Stimulated activated CD4-positive, alpha-beta T cell treated with anti-CD3 and anti-CD28 coated beads, TNF-alpha, amount 100 ng/mL, for 48 hours (primary cell): ENCODE data around the gene SFTPA1.
"Not testable (repeated sequence)": the region's sequence is repeated elsewhere in the genome, so short reads cannot be mapped to it uniquely, and the experiment has no call there.

Experiments used
- DNase-seq, 3 donors: peaks; one replicate each; pipeline ENCODE4 v3.0.0-alpha.2; 2020; ENCODE audit warnings: low read depth in 3 of 3

Gene SFTPA1

GRCh38 chr10:79610601-79611191 lies at the start of gene SFTPA1:
SFTPA1 (plus strand) TSS chr10:79610939; CDS start chr10:79611826, 887 bp downstream.
- no peak for DNase-seq

GRCh38 chr10:79561257-79561656 lies 49.5 kb upstream of the SFTPA1 start:
- no peak for DNase-seq

GRCh38 chr10:79562135-79562756 lies 48.5 kb upstream of the SFTPA1 start:
- DNase-seq = peak; percentile 42 to 52 (median 48)

- DNase-seq = no peak
Observed at GRCh38 chr10:79563426-79563825, 47.3 kb upstream of the SFTPA1 start.

GRCh38 chr10:79570624-79571023 lies 40.1 kb upstream of the SFTPA1 start:
- not testable (repeated sequence) for DNase-seq

- DNase-seq = no peak
Observed at GRCh38 chr10:79579361-79579760, 31.4 kb upstream of the SFTPA1 start.

GRCh38 chr10:79581044-79581443 lies 29.7 kb upstream of the SFTPA1 start:
- no peak for DNase-seq

- no peak for DNase-seq
Observed at GRCh38 chr10:79582096-79582495, 28.6 kb upstream of the SFTPA1 start.

GRCh38 chr10:79582954-79583353 lies 27.8 kb upstream of the SFTPA1 start:
- not testable (repeated sequence) for DNase-seq

GRCh38 chr10:79583488-79584024 lies 27.2 kb upstream of the SFTPA1 start:
- no peak for DNase-seq

- DNase-seq = no peak
Observed at GRCh38 chr10:79585870-79586527, 24.7 kb upstream of the SFTPA1 start.

- DNase-seq = no peak
Observed at GRCh38 chr10:79586933-79587332, 23.8 kb upstream of the SFTPA1 start.

- DNase-seq = no peak
Observed at GRCh38 chr10:79588800-79589199, 21.9 kb upstream of the SFTPA1 start.

- no peak for DNase-seq
Observed at GRCh38 chr10:79593377-79593776, 17.4 kb upstream of the SFTPA1 start.

GRCh38 chr10:79594565-79594964 lies 16.2 kb upstream of the SFTPA1 start:
- DNase-seq = not testable (repeated sequence)

- no peak for DNase-seq
Observed at GRCh38 chr10:79595510-79595909, 15.2 kb upstream of the SFTPA1 start.

- not testable (repeated sequence) for DNase-seq
Observed at GRCh38 chr10:79599644-79600043, 11.1 kb upstream of the SFTPA1 start.

- no peak for DNase-seq
Observed at GRCh38 chr10:79601939-79602338, 8.8 kb upstream of the SFTPA1 start.

- DNase-seq = no peak
Observed at GRCh38 chr10:79602953-79603352, 7.8 kb upstream of the SFTPA1 start.

- DNase-seq = no peak
Observed at GRCh38 chr10:79604294-79604693, 6.4 kb upstream of the SFTPA1 start.

- DNase-seq = no peak
Observed at GRCh38 chr10:79605308-79605707, 5.4 kb upstream of the SFTPA1 start.

- peak; percentile 18 to 24 (median 21) for DNase-seq
Observed at GRCh38 chr10:79608505-79609375, 2.0 kb upstream of the SFTPA1 start.
